HepG2 (cell line): ENCODE data around the gene SURF1. TPM values are rescaled to one million over a fixed set of nuclear protein-coding genes. Genes with fewer than 3 reads are reported as not detected.
A peak's percentile ranks its signal among the peaks of the same experiment; 100 is the strongest.

Experiments used
- EEA1 ChIP-seq: sonication (generic); formaldehyde crosslinking; IDR thresholded peaks from 2 replicates; pipeline ENCODE4 v1.5.1; 2020; ENCODE audit warnings: mild to moderate bottlenecking, missing genetic modification reagents, borderline replicate concordance
- HNRNPK ChIP-seq: fragments of 200-400 bp; formaldehyde crosslinking; IDR thresholded peaks from 2 replicates; pipeline ENCODE4 v1.6.1; 2018; ENCODE audit warnings: low read length, low read depth, moderate library complexity, mild to moderate bottlenecking; ENCODE audit not compliant: poor library complexity, severe bottlenecking
- HNRNPLL ChIP-seq: fragments of 200-400 bp; formaldehyde crosslinking; IDR thresholded peaks from 2 replicates; pipeline ENCODE4 v1.6.1; 2017; ENCODE audit warnings: mild to moderate bottlenecking, low read depth, low read length; ENCODE audit not compliant: poor library complexity, severe bottlenecking
- HOXA5 ChIP-seq: sonication (generic); formaldehyde crosslinking; IDR thresholded peaks from 2 replicates; pipeline ENCODE4 v1.4.0; 2020; ENCODE audit warnings: missing genetic modification reagents
- PCBP2 ChIP-seq: fragments of 200-400 bp; formaldehyde crosslinking; optimal IDR thresholded peaks from 2 replicates; pipeline ENCODE3; 2018; ENCODE audit warnings: low read length, low read depth; ENCODE audit not compliant: poor library complexity, severe bottlenecking
- PHF8 ChIP-seq: sonication (generic); formaldehyde crosslinking; IDR thresholded peaks from 2 replicates; pipeline ENCODE4 v1.5.0; 2020; ENCODE audit warnings: missing genetic modification reagents
- POLR2G ChIP-seq: fragments of 200-400 bp; formaldehyde crosslinking; IDR thresholded peaks from 2 replicates; pipeline ENCODE4 v1.6.1; 2018; ENCODE audit warnings: mild to moderate bottlenecking, low read depth, low read length, moderate library complexity
- RXRA ChIP-seq: sonication (generic); formaldehyde crosslinking; IDR thresholded peaks from 2 replicates; pipeline ENCODE4 v1.5.1; 2020; ENCODE audit warnings: missing genetic modification reagents
- YEATS4 ChIP-seq: sonication (generic); formaldehyde crosslinking; IDR thresholded peaks from 2 replicates; pipeline ENCODE4 v1.4.0; 2020; ENCODE audit warnings: missing genetic modification reagents, borderline replicate concordance
- ZFP36L1 ChIP-seq: sonication (generic); formaldehyde crosslinking; IDR thresholded peaks from 2 replicates; pipeline ENCODE4 v1.8.0; 2022; ENCODE audit warnings: mild to moderate bottlenecking, missing genetic modification reagents, moderate library complexity
- ZFY ChIP-seq: sonication (generic); formaldehyde crosslinking; IDR thresholded peaks from 2 replicates; pipeline ENCODE4 v1.4.0; 2020; ENCODE audit warnings: missing genetic modification reagents
- ZNF790 ChIP-seq: sonication (generic); formaldehyde crosslinking; IDR thresholded peaks from 2 replicates; pipeline ENCODE4 v1.8.0; 2022; ENCODE audit warnings: missing genetic modification reagents, mild to moderate bottlenecking, borderline replicate concordance
- ZNF879 ChIP-seq: sonication (generic); formaldehyde crosslinking; IDR thresholded peaks from 2 replicates; pipeline ENCODE4 v1.8.1; 2023; ENCODE audit warnings: missing genetic modification reagents
- polyA plus RNA-seq, 8 experiments: library from polyadenylated mRNA; depleted of rRNA in 3 of 8; stranded (reverse) in 7 of 8; unstranded in 1 of 8; fragments of >200 nt; fragmentation: Illumina TruSeq in 4 of 8; extraction: Trizol in 4 of 8; gene quantifications; 2 replicates each; pipeline versions ENCODE4 v1.2.1 to v1.2.3, GENCODE V29; 2011 to 2016; ENCODE audit warnings: low read depth in 4 of 8, missing spikeins in 1 of 8, mixed read lengths in 1 of 8; ENCODE audit not compliant: insufficient read depth in 1 of 8
- total RNA-seq, 5 experiments: library from RNA; depleted of rRNA; stranded (reverse); fragments of >200 nt; fragmentation: Illumina TruSeq; extraction: Trizol; gene quantifications; 2 replicates each; pipeline ENCODE4 v1.2.3, GENCODE V29; 2016; ENCODE audit warnings: low read depth in 1 of 5
- TF ChIP-seq, protein P1 (sequence below), 2 experiments: sonication (generic) in 1 of 2; formaldehyde crosslinking in 1 of 2; IDR thresholded peaks; 2 replicates each; pipeline versions ENCODE4 v1.4.0 to v1.6.1; 2018 to 2020; ENCODE audit warnings: missing genetic modification reagents in 2 of 2, borderline replicate concordance in 1 of 2, low read depth in 1 of 2, mild to moderate bottlenecking in 1 of 2, missing biosample characterization in 1 of 2
- TF ChIP-seq, protein P2 (sequence below): fragments of 450-650 bp; IDR thresholded peaks from 2 replicates; pipeline ENCODE4 v1.6.1; 2016
- TF ChIP-seq, protein P3 (sequence below): sonication (generic); formaldehyde crosslinking; IDR thresholded peaks from 2 replicates; pipeline ENCODE4 v1.5.0; 2020; ENCODE audit warnings: mild to moderate bottlenecking, missing genetic modification reagents, moderate library complexity
- TF ChIP-seq, protein P4 (sequence below): sonication (generic); formaldehyde crosslinking; IDR thresholded peaks from 2 replicates; pipeline ENCODE4 v1.5.0; 2020; ENCODE audit warnings: missing genetic modification reagents

SURF1 gene
- total and polyA plus RNA-seq, 2 of the 13 experiments (the other 11 are each of a cell fraction or from before 2014, with no cell fraction given) = 17.8 to 40.7 TPM

GRCh38 chr9:133347515-133347984 is 8.7 kb downstream of the SURF1 start (continued):
- TF ChIP-seq, protein P1, sequence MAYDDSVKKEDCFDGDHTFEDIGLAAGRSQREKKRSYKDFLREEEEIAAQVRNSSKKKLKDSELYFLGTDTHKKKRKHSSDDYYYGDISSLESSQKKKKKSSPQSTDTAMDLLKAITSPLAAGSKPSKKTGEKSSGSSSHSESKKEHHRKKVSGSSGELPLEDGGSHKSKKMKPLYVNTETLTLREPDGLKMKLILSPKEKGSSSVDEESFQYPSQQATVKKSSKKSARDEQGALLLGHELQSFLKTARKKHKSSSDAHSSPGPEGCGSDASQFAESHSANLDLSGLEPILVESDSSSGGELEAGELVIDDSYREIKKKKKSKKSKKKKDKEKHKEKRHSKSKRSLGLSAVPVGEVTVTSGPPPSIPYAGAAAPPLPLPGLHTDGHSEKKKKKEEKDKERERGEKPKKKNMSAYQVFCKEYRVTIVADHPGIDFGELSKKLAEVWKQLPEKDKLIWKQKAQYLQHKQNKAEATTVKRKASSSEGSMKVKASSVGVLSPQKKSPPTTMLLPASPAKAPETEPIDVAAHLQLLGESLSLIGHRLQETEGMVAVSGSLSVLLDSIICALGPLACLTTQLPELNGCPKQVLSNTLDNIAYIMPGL (CRISPR knock-in tag; IDR thresholded peaks at IDR 0.05; ENCODE audit: borderline replicate concordance in 1 of 2, low read depth in 1 of 2) = 0 out of 4 replicates have a peak, but pooled peaks of 1 of the 2 experiments have one; percentile 8
- TF ChIP-seq HNRNPLL (peak; percentile 38), HNRNPK (peak; percentile 88), POLR2G (no peak), HOXA5 (CRISPR knock-in tag) (peak; percentile 67), ZFP36L1 (CRISPR knock-in tag) (no peak), PHF8 (peak; percentile 69; the same call in 1 of the 2 replicates), RXRA (CRISPR knock-in tag) (0 out of 2 replicates have a peak, but pooled peaks have one; percentile 11), EEA1 (CRISPR knock-in tag) (0 out of 2 replicates have a peak, but pooled peaks have one; percentile 35), ZNF790 (no peak), ZNF879 (CRISPR knock-in tag) (peak; percentile 69; the same call in 1 of the 2 replicates), YEATS4 (CRISPR knock-in tag) (peak; percentile 45; the same call in 1 of the 2 replicates), ZFY (CRISPR knock-in tag) (peak; percentile 42; the same call in 1 of the 2 replicates), PCBP2 (peak; percentile 58)
- TF ChIP-seq, protein P2, sequence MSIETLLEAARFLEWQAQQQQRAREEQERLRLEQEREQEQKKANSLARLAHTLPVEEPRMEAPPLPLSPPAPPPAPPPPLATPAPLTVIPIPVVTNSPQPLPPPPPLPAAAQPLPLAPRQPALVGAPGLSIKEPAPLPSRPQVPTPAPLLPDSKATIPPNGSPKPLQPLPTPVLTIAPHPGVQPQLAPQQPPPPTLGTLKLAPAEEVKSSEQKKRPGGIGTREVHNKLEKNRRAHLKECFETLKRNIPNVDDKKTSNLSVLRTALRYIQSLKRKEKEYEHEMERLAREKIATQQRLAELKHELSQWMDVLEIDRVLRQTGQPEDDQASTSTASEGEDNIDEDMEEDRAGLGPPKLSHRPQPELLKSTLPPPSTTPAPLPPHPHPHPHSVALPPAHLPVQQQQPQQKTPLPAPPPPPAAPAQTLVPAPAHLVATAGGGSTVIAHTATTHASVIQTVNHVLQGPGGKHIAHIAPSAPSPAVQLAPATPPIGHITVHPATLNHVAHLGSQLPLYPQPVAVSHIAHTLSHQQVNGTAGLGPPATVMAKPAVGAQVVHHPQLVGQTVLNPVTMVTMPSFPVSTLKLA = no peak
- TF ChIP-seq, protein P3, sequence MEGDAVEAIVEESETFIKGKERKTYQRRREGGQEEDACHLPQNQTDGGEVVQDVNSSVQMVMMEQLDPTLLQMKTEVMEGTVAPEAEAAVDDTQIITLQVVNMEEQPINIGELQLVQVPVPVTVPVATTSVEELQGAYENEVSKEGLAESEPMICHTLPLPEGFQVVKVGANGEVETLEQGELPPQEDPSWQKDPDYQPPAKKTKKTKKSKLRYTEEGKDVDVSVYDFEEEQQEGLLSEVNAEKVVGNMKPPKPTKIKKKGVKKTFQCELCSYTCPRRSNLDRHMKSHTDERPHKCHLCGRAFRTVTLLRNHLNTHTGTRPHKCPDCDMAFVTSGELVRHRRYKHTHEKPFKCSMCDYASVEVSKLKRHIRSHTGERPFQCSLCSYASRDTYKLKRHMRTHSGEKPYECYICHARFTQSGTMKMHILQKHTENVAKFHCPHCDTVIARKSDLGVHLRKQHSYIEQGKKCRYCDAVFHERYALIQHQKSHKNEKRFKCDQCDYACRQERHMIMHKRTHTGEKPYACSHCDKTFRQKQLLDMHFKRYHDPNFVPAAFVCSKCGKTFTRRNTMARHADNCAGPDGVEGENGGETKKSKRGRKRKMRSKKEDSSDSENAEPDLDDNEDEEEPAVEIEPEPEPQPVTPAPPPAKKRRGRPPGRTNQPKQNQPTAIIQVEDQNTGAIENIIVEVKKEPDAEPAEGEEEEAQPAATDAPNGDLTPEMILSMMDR (CRISPR knock-in tag) = 0 out of 2 replicates have a peak, but pooled peaks have one; percentile 1
- TF ChIP-seq, protein P4, sequence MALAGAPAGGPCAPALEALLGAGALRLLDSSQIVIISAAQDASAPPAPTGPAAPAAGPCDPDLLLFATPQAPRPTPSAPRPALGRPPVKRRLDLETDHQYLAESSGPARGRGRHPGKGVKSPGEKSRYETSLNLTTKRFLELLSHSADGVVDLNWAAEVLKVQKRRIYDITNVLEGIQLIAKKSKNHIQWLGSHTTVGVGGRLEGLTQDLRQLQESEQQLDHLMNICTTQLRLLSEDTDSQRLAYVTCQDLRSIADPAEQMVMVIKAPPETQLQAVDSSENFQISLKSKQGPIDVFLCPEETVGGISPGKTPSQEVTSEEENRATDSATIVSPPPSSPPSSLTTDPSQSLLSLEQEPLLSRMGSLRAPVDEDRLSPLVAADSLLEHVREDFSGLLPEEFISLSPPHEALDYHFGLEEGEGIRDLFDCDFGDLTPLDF = peak; percentile 31; the same call in 1 of the 2 replicates
